NCI-H748 treated with DMSO at 0.1 percent for 48 hours (cell line): ENCODE results near the gene LRBA.

Source experiments
- DNase-seq: peaks from one replicate; lab custom pipeline; 2025; lab: John Stamatoyannopoulos, UW

The LRBA gene

DNA sequence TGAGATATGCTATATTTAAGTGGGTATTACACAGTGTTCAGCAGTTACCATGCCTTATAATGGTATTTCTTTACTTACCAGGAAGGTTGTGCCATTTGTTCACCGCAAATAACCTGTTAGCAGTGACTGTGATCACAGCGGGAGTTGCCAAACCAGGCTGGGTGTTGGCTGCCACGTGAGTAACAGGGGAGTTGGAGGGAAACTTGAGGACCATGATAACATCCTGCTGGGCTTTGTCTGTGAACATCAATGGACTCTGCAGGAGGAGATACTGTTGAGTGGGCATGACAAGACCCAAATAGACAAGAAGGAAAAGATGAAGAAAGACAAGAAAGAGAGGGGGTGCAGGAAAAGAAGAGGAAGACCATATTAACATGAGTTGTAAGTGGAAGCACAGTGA is 694.0 kb downstream of the LRBA start:
- DNase-seq: no peak

- DNase-seq: no peak
Observed at GRCh38 chr4:150318971-150319370, 696.1 kb downstream of the LRBA start.

GRCh38 chr4:150318527-150318926 is 696.6 kb downstream of the LRBA start:
- no peak for DNase-seq

GRCh38 chr4:150316332-150317205 is 698.5 kb downstream of the LRBA start:
- DNase-seq: no peak

DNA sequence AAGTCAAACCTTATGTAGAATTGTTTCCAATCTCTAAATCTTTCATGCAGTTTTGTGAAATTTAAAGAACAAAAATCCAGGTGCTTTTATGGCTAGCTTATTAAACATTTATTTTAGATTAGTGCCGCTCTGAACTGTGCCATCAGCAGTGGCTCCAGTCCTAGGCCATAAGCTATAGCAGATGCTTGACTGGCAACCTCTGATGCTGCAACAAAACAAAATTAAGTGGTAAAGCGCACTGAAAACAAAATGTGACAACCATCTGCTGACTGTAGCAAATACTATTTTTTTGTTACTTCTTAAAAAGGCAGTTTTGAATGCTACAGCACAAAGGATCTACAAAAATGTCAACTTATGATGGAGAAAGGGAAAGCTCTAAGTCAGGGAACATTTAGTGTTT is 699.4 kb downstream of the LRBA start:
- DNase-seq: no peak

GRCh38 chr4:150315175-150315574 is 699.9 kb downstream of the LRBA start:
- no peak for DNase-seq

DNA sequence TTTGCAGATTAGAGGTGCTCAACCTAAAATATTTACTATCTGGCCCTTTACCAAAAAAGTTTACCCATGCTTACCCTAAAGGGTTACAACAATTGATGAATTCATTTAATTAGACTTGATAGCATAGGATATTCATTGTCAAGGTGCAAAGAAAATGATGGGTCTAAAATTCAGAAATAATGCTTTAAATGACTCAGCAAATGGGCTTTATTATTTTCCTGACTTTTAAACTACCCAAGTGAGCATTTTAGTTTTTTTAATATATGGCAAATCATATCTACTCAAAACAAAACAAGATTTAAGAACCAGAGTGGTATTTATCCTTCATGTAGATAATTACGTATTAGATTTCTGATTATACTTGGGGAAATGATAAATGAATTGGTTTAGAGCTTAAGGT is 701.1 kb downstream of the LRBA start:
- no peak for DNase-seq

DNA sequence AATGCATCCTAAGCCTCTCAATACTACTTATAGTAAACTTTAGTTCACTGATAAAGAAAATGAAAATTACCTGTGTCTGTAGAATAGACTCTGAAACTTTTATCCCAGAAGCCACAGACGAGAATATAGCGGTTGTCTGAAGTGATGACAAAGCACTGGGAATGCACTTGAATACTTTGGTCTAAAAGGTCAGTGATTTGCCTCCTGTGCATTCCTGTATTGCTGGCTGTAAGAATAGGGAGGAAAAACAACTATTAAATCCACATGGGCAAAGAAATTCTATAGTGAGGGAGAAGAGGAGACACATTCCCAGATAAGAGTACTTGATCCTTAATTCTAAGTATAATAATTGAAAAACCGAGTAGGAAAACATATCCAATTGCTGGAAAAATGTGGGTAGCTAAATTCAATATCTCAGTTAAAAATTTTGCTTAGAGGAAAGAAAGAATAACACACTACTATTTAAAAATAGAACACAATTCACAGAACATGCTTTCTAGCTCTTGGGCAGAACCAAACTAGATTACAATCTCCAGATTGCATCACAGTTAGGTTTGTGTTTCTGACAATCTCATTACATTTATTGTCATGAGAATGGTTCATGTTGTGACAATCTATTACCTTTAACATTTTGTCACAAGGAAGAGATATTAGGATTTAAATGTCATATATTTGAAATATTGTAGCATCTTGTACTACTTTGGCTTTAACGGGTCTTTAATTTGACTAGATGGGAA is 704.8 kb downstream of the LRBA start:
- DNase-seq: no peak

DNA sequence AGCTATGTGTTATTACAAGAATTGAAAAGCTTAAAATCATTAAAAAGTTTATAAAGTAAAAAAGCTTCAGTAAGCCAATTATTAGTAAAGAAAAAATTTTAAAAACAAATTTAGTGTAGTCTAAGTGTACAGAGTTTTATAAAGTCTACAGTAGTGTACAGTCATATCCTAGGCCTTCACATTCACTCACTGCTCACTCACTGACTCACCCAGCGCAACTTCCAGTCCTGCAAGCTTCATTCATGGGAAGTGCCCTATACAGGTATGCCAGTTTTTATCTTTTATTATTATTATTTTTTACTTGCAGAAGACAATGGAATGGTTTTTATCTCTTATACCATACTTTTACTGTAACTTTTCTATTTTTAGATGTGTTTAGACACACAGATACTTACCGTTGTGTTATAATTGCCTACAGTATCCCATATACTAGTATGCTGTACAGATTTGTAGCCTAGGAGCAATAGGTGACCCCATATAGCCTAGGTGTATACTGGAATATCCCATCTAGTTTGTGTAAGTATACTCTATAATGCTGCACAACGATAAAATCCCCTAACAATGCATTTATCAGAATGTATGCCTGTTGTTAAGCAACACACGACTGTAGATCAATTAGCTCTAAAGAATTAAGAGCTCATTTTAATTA is 706.1 kb downstream of the LRBA start:
- no peak for DNase-seq

GRCh38 chr4:150306719-150307118 is 708.4 kb downstream of the LRBA start:
- DNase-seq: no peak

- no peak for DNase-seq
Observed at GRCh38 chr4:150305995-150306394, 709.1 kb downstream of the LRBA start.

- DNase-seq: no peak
Observed at GRCh38 chr4:150302553-150302952, 712.5 kb downstream of the LRBA start.

- no peak for DNase-seq
Observed at GRCh38 chr4:150299816-150300215, 715.3 kb downstream of the LRBA start.

GRCh38 chr4:150297861-150298474 is 717.1 kb downstream of the LRBA start:
- no peak for DNase-seq

GRCh38 chr4:150289881-150290280 is 725.2 kb downstream of the LRBA start:
- no peak for DNase-seq

GRCh38 chr4:150289198-150289597 is 725.9 kb downstream of the LRBA start:
- no peak for DNase-seq

- no peak for DNase-seq
Observed at GRCh38 chr4:150286656-150287055, 728.4 kb downstream of the LRBA start.

GRCh38 chr4:150283689-150284088 is 731.4 kb downstream of the LRBA start:
- DNase-seq: no peak

DNA sequence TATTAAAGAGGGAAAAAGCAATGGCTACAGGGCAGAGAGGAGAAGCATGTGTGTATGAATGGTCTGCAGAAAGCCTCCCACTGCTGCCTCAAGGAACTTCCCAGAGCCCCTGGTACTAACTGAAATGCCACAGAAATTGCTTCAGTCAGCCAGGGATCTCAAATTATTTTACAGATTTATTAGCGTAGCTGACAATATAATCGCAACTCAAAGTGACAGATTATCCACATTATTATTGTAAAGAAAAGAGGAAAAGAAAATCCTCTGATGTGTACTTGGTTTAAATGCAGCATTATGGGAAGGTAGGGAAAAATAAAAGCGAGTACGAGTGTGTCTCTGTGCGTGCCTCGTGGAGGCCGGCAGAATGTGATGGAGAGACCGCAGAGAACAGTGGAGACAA is 734.1 kb downstream of the LRBA start:
- DNase-seq: no peak

DNA sequence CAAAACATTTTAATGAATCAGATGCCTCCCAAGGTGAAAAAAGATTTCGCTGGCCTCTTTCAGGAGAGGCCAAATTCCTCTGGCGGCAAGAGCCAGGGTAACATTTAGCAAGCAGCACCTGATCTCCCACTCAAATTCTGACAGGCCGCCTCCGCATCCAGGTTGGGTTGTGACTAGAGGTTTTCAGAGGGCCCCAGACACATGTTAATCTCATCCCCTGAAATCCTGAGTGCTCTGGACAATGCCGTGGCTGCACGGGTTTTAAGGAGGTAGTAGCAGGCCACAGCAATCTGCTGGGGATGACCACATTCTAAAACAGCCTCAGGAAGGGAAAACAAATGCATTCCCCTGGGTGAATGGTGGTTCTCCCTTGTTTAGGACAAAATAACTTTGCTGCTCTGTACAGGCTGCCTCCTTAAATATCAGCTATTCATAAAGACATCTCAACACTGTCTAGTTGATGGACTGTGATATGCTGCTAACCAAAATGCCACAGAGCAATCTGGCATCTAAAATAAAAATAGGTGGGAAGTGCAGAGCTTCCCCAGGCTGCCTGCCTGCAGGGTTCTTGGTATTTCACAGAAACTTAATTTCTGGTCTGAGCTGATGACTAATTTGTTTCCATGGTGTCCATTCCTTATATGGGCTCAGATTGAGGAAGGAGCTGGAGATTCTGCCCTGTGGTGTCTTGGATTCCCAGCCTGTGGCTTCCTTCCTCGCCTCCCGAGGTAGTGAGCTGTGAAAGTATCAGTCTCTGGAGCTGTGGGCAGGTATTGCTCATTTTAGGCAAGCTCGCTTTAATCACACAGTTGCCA is 734.8 kb downstream of the LRBA start:
- no peak for DNase-seq

DNA sequence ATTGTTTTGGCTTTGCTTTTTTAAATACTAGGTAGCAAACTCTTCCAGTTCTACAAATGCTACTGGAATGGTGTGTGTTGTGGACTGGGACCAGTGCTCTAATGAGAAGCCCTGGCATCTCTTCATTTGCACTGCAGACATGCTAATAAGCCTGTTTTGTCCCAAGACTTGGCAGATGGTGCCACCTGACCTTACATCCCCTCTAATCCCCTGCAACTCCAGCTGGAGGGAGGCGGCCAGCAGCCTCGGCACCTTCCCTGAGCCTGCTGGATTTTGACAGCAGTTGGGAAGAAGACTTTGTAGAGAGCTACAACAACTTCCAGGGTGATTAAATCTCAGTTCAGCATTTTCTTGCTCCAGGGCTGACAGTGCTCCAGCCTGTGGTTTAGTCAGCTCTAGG is 736.9 kb downstream of the LRBA start:
- DNase-seq: no peak

DNA sequence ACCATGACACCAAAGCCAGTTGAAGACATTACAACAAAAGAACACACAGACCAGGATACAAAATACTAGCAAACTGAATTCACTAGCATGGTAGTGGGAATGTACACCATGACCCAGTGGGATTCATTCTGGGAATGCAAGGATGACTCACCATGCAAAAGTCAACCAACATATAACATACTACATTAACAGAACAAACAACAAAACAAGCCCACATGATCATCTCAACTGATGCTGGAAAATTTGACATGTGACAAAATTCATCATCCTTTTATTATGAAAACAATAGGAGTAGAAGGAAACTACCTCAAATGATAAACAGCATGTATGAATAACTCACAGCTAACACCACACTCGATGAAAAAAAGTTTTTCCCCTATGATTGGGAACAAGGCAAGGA is 746.6 kb downstream of the LRBA start:
- DNase-seq: no peak
